NCI-H2196 (cell line): Measurements from ENCODE around the gene EIF4B.
A peak's percentile ranks its signal among the peaks of the same experiment; 100 is the strongest.
"Not testable (repeated sequence)": the region's sequence is repeated elsewhere in the genome, so short reads cannot be mapped to it uniquely, and the experiment has no call there.

Experiments
- DNase-seq: peaks from one replicate; lab custom pipeline; 2025; ENCODE audit not compliant: unreplicated experiment; lab: John Stamatoyannopoulos, UW

Gene EIF4B

GRCh38 chr12:52992699-52993557 lies 13.3 kb upstream of the EIF4B start:
- no peak for DNase-seq

- no peak for DNase-seq
These were observed 12.7 kb upstream of the EIF4B start for GRCh38 chr12:52993558-52993869.

GRCh38 chr12:53004178-53004577 lies 2.1 kb upstream of the EIF4B start:
- DNase-seq = no peak

GRCh38 chr12:53004582-53004981 lies 1.7 kb upstream of the EIF4B start:
- DNase-seq = no peak

- DNase-seq = no peak
These were observed 856 bp upstream of the EIF4B start for GRCh38 chr12:53005215-53005985.

GRCh38 chr12:53006810-53007309 lies 604 bp downstream of the EIF4B start:
- peak; percentile 74 for DNase-seq

- no peak for DNase-seq
These were observed 1.1 kb downstream of the EIF4B start for GRCh38 chr12:53007343-53007742.

- DNase-seq = not testable (repeated sequence)
These were observed 2.5 kb downstream of the EIF4B start for GRCh38 chr12:53008760-53009159.

- DNase-seq = no peak
These were observed 4.7 kb downstream of the EIF4B start for GRCh38 chr12:53010955-53011354.

GRCh38 chr12:53011889-53012288 lies 5.6 kb downstream of the EIF4B start:
- DNase-seq = no peak

GRCh38 chr12:53012928-53013327 lies 6.7 kb downstream of the EIF4B start:
- DNase-seq = no peak

- no peak for DNase-seq
These were observed 8.5 kb downstream of the EIF4B start for GRCh38 chr12:53014709-53015108.

- DNase-seq = no peak
These were observed 19.0 kb downstream of the EIF4B start for GRCh38 chr12:53025250-53025649.

- DNase-seq = not testable (repeated sequence)
These were observed 20.8 kb downstream of the EIF4B start for GRCh38 chr12:53027014-53027413.

- no peak for DNase-seq
These were observed 25.4 kb downstream of the EIF4B start for GRCh38 chr12:53031616-53032015.

GRCh38 chr12:53033832-53034231 lies 27.6 kb downstream of the EIF4B start:
- not testable (repeated sequence) for DNase-seq

GRCh38 chr12:53034459-53034858 lies 28.2 kb downstream of the EIF4B start:
- no peak for DNase-seq

- no peak for DNase-seq
These were observed 30.5 kb downstream of the EIF4B start for GRCh38 chr12:53036802-53037201.

- DNase-seq = no peak
These were observed 33.6 kb downstream of the EIF4B start for GRCh38 chr12:53039851-53040250.

- DNase-seq = no peak
These were observed 36.6 kb downstream of the EIF4B start for GRCh38 chr12:53042607-53043454.

GRCh38 chr12:53044052-53044581 lies 37.9 kb downstream of the EIF4B start:
- DNase-seq = peak; percentile 18
